HepG2 (cell line): Measurements from ENCODE around the gene ELL. TPM values are rescaled to one million over a fixed set of nuclear protein-coding genes. Genes with fewer than 3 reads are reported as not detected.

Experiments
- ATAC-seq: fragments of 200-7000 bp; cut with Tn5 transposase; 3 replicates; pipeline ENCODE4 v1.9.1; 2020; ENCODE audit warnings: mild to moderate bottlenecking, moderate library complexity
- BruUV-seq: library from RNA; stranded (reverse); fragments of 400-500 nt; replicated peaks from 2 replicates; lab custom pipeline; 2021; lab: Mats Ljungman, UMichigan
- CTCF ChIA-PET: fragments of 300-600 bp; formaldehyde crosslinking; extraction: SDS; loops from one replicate; lab custom pipeline; 2021; ENCODE audit warnings: low total read pairs, inconsistent platforms, low intra/inter-chr PET ratio; lab: Yijun Ruan, JAX
- POLR2A ChIA-PET: fragments of 350-600 bp; sonication (Branson Sonifier 250); formaldehyde crosslinking; loops from one replicate; lab custom pipeline; 2020; ENCODE audit warnings: antibody characterized with exemption, inconsistent platforms; lab: Yijun Ruan, JAX
- DNase-seq: peaks from one replicate; pipeline ENCODE4 v3.0.0-alpha.2; 2015; ENCODE audit warnings: low spot score
- FAIRE-seq: peaks from 3 replicates; lab custom pipeline; 2011; peaks lifted over from hg19 to GRCh38; lab: Jason Lieb, UNC
- H2AFZ ChIP-seq: one replicate; pipeline ENCODE4 v1.6.1; 2011; ENCODE audit warnings: low read length, inconsistent platforms
- H3K27ac ChIP-seq: fragments of 300-600 bp; 3 replicates; pipeline ENCODE4 v1.8.0; 2011; ENCODE audit warnings: mixed run types, mild to moderate bottlenecking, mixed read lengths, low read length, inconsistent platforms; ENCODE audit not compliant: insufficient read depth; ENCODE audit errors: extremely low read length
- H3K27me3 ChIP-seq, 2 experiments: fragments of 200-600 bp in 1 of 2; 2 replicates in 1 of 2; 3 replicates in 1 of 2; pipeline versions ENCODE4 v1.6.0 to v1.8.0; 2011; ENCODE audit warnings: low read length in 2 of 2, mild to moderate bottlenecking in 2 of 2, moderate library complexity in 2 of 2, inconsistent platforms in 1 of 2; ENCODE audit not compliant: insufficient read depth in 2 of 2, control insufficient read depth in 1 of 2
- H3K36me3 ChIP-seq, 2 experiments: fragments of 200-600 bp in 1 of 2; replicated peaks in 1 of 2; 2 replicates in 1 of 2; 3 replicates in 1 of 2; pipeline versions ENCODE4 v1.5.1 to v1.8.0; 2011; ENCODE audit warnings: low read length in 2 of 2, inconsistent platforms in 1 of 2; ENCODE audit not compliant: insufficient read depth in 2 of 2, control insufficient read depth in 1 of 2
- H3K4me1 ChIP-seq: 2 replicates; pipeline ENCODE4 v1.5.1; 2012; ENCODE audit warnings: low read length, inconsistent platforms; ENCODE audit not compliant: insufficient read depth
- H3K4me2 ChIP-seq: 2 replicates; pipeline ENCODE4 v1.6.0; 2011; ENCODE audit warnings: low read depth, low read length, inconsistent platforms
- H3K4me3 ChIP-seq, 3 experiments: fragments of 200-600 bp in 1 of 3; sonication (generic), shearing (Covaris generic) in 1 of 3; replicated peaks in 1 of 3; 2 replicates each; pipeline ENCODE4 v1.5.1; 2011 to 2016; ENCODE audit warnings: low read length in 3 of 3, inconsistent platforms in 2 of 3, low read depth in 2 of 3, mild to moderate bottlenecking in 2 of 3, control low read depth in 1 of 3, mixed read lengths in 1 of 3; ENCODE audit not compliant: insufficient read depth in 1 of 3
- H3K79me2 ChIP-seq: one replicate; pipeline ENCODE4 v1.6.1; 2011; ENCODE audit warnings: low read length, inconsistent platforms; ENCODE audit not compliant: insufficient read depth
- H3K9ac ChIP-seq: 2 replicates; pipeline ENCODE4 v1.6.0; 2011; ENCODE audit warnings: mild to moderate bottlenecking, low read depth, low read length, inconsistent platforms; ENCODE audit not compliant: insufficient read depth
- H3K9me3 ChIP-seq: 2 replicates; pipeline ENCODE4 v1.5.1; 2012; ENCODE audit warnings: mild to moderate bottlenecking, low read length
- H4K20me1 ChIP-seq: 2 replicates; pipeline ENCODE4 v1.6.0; 2011; ENCODE audit warnings: inconsistent platforms, mild to moderate bottlenecking, low read length, moderate library complexity; ENCODE audit not compliant: insufficient read depth
- ATF5 ChIP-seq: sonication (generic); formaldehyde crosslinking; IDR thresholded peaks from 2 replicates; pipeline ENCODE4 v1.4.0; 2020; ENCODE audit warnings: mild to moderate bottlenecking, low read depth, missing genetic modification reagents
- CREBL2 ChIP-seq: sonication (generic); formaldehyde crosslinking; IDR thresholded peaks from 2 replicates; pipeline ENCODE4 v1.8.1; 2023; ENCODE audit warnings: missing genetic modification reagents, mild to moderate bottlenecking, borderline replicate concordance
- ETV5 ChIP-seq: IDR thresholded peaks from 2 replicates; pipeline ENCODE4 v1.6.1; 2018; ENCODE audit warnings: missing biosample characterization, missing genetic modification reagents, inconsistent platforms, borderline replicate concordance
- HNRNPK ChIP-seq: fragments of 200-400 bp; formaldehyde crosslinking; IDR thresholded peaks from 2 replicates; pipeline ENCODE4 v1.6.1; 2018; ENCODE audit warnings: low read length, low read depth, moderate library complexity, mild to moderate bottlenecking; ENCODE audit not compliant: poor library complexity, severe bottlenecking
- IRF9 ChIP-seq: sonication (generic); formaldehyde crosslinking; IDR thresholded peaks from 2 replicates; pipeline ENCODE4 v1.8.0; 2022; ENCODE audit warnings: missing genetic modification reagents, mild to moderate bottlenecking, borderline replicate concordance
- KDM2A ChIP-seq: sonication (generic); formaldehyde crosslinking; IDR thresholded peaks from 2 replicates; pipeline ENCODE4 v1.4.0; 2020; ENCODE audit warnings: low read depth, missing genetic modification reagents, borderline replicate concordance
- KLF13 ChIP-seq: sonication (generic); formaldehyde crosslinking; IDR thresholded peaks from 2 replicates; pipeline ENCODE4 v1.4.0; 2020; ENCODE audit warnings: mild to moderate bottlenecking, missing genetic modification reagents
- MYC ChIP-seq: sonication (generic); formaldehyde crosslinking; IDR thresholded peaks from 2 replicates; pipeline ENCODE4 v1.9.0; 2021; ENCODE audit warnings: missing genetic modification reagents, borderline replicate concordance
- NKX3-1 ChIP-seq: sonication (generic); formaldehyde crosslinking; IDR thresholded peaks from 2 replicates; pipeline ENCODE4 v1.5.0; 2020; ENCODE audit warnings: missing genetic modification reagents
- ZNF292 ChIP-seq: sonication (generic); formaldehyde crosslinking; IDR thresholded peaks from 2 replicates; pipeline ENCODE4 v1.8.1; 2022; ENCODE audit warnings: mild to moderate bottlenecking, low read depth, missing genetic modification reagents, borderline replicate concordance
- ZNF446 ChIP-seq: sonication (generic); formaldehyde crosslinking; IDR thresholded peaks from 2 replicates; pipeline ENCODE4 v1.5.0; 2020; ENCODE audit warnings: mild to moderate bottlenecking, missing genetic modification reagents
- ZNF598 ChIP-seq: sonication (generic); formaldehyde crosslinking; IDR thresholded peaks from 2 replicates; pipeline ENCODE4 v1.5.1; 2020; ENCODE audit warnings: mild to moderate bottlenecking, missing genetic modification reagents, borderline replicate concordance
- ZNF652 ChIP-seq: IDR thresholded peaks from 2 replicates; pipeline ENCODE4 v1.6.1; 2016; ENCODE audit warnings: low read depth, borderline replicate concordance
- ZNF841 ChIP-seq: sonication (generic); formaldehyde crosslinking; IDR thresholded peaks from 2 replicates; pipeline ENCODE4 v1.8.1; 2023; ENCODE audit warnings: missing genetic modification reagents, borderline replicate concordance
- WGBS: methylation state at CpG from one replicate; pipeline ENCODE4 v1.1.6; 2017; ENCODE audit warnings: low lambda C conversion rate; 5-methylcytosine and 5-hydroxymethylcytosine counted together
- in situ Hi-C: cut with HindIII; loops from 2 replicates; pipeline ENCODE4 v1.10.0; 2017; ENCODE audit warnings: low pct_unique_long_range_greater_than_20kb; ENCODE audit not compliant: extremely low pct_ligation_motif_present
- intact Hi-C: fragments of 100-400 bp; cut with micrococcal nuclease; formaldehyde crosslinking; loops from one replicate; pipeline ENCODE4 v1.10.0; 2022; ENCODE audit not compliant: unreplicated experiment
- polyA plus RNA-seq, 8 experiments: library from polyadenylated mRNA; depleted of rRNA in 3 of 8; stranded (reverse) in 7 of 8; unstranded in 1 of 8; fragments of >200 nt; fragmentation: Illumina TruSeq in 4 of 8; extraction: Trizol in 4 of 8; gene quantifications; 2 replicates each; pipeline versions ENCODE4 v1.2.1 to v1.2.3, GENCODE V29; 2011 to 2016; ENCODE audit warnings: low read depth in 4 of 8, missing spikeins in 1 of 8, mixed read lengths in 1 of 8; ENCODE audit not compliant: insufficient read depth in 1 of 8
- total RNA-seq, 5 experiments: library from RNA; depleted of rRNA; stranded (reverse); fragments of >200 nt; fragmentation: Illumina TruSeq; extraction: Trizol; gene quantifications; 2 replicates each; pipeline ENCODE4 v1.2.3, GENCODE V29; 2016; ENCODE audit warnings: low read depth in 1 of 5
- TF ChIP-seq, protein P1 (sequence below): sonication (generic); formaldehyde crosslinking; IDR thresholded peaks from 2 replicates; pipeline ENCODE4 v1.4.0; 2020; ENCODE audit warnings: missing genetic modification reagents
- TF ChIP-seq, protein P2 (sequence below): IDR thresholded peaks from 2 replicates; pipeline ENCODE4 v1.6.1; 2016; ENCODE audit warnings: mild to moderate bottlenecking, missing biosample characterization, missing genetic modification reagents
- TF ChIP-seq, protein P3 (sequence below): IDR thresholded peaks from 2 replicates; pipeline ENCODE4 v1.6.1; 2012; ENCODE audit warnings: low read depth, low read length, improper control_type of control experiment

Gene ELL
- total and polyA plus RNA-seq, 2 of the 13 experiments (the other 11 are each of a cell fraction or from before 2014, with no cell fraction given), result 3.7 to 5.4 TPM

- peak overlapping the region in 2 of 3 experiments; percentile 72 to 75; a peak in 3 of 6 replicates for H3K4me3 ChIP-seq
- ATAC-seq, result peak; percentile 9
- BruUV-seq, result no TSS peak
- H3K79me2 ChIP-seq, result no peaks in the 10 kb centered on the region
- ChIA-PET POLR2A (interaction anchor here (0.6 kb wide), 1 partner anchor 51 kb away, joined by 3 read pairs; the partner anchor contains the start of gene GDF15), CTCF (no interaction called here)
- H3K4me2 ChIP-seq, result peak overlapping the region; percentile 49
- H3K9me3 ChIP-seq, result no peaks in the 10 kb centered on the region
- DNase-seq, result peak; percentile 57
- no peak for FAIRE-seq
- 92% methylated on average over 16 of the region's 67 CpGs for WGBS
- intact Hi-C loops, result no loop called here
- H3K27me3 ChIP-seq, result no peaks in the 10 kb centered on the region
- peaks cover 8% of the 10 kb centered on the region; the same call in 1 of the 2 replicates for H4K20me1 ChIP-seq
- H2AFZ ChIP-seq, result no peak overlapping the region
- H3K9ac ChIP-seq, result no peak overlapping the region
- no peak overlapping the region for H3K27ac ChIP-seq
- H3K4me1 ChIP-seq, result peaks cover 39% of the 10 kb centered on the region
- H3K36me3 ChIP-seq, result peaks cover 0 to 3% of the 10 kb centered on the region in 2 experiments; a peak in 1 of 5 replicates
- in situ Hi-C loops, result no loop called here
- TF ChIP-seq ZNF841 (CRISPR knock-in tag) (no peak), ETV5 (0 out of 2 replicates have a peak, but pooled peaks have one; percentile 17), KLF13 (CRISPR knock-in tag) (no peak), NKX3-1 (CRISPR knock-in tag) (no peak), CREBL2 (CRISPR knock-in tag) (no peak), KDM2A (0 out of 2 replicates have a peak, but pooled peaks have one; percentile 46), ZNF598 (CRISPR knock-in tag) (no peak), ZNF292 (CRISPR knock-in tag) (no peak), HNRNPK (peak; percentile 62), IRF9 (CRISPR knock-in tag) (0 out of 2 replicates have a peak, but pooled peaks have one; percentile 20), MYC (CRISPR knock-in tag) (no peak), ZNF652 (CRISPR knock-in tag) (no peak), ZNF446 (CRISPR knock-in tag) (no peak), ATF5 (CRISPR knock-in tag) (no peak)
- TF ChIP-seq, protein P1, sequence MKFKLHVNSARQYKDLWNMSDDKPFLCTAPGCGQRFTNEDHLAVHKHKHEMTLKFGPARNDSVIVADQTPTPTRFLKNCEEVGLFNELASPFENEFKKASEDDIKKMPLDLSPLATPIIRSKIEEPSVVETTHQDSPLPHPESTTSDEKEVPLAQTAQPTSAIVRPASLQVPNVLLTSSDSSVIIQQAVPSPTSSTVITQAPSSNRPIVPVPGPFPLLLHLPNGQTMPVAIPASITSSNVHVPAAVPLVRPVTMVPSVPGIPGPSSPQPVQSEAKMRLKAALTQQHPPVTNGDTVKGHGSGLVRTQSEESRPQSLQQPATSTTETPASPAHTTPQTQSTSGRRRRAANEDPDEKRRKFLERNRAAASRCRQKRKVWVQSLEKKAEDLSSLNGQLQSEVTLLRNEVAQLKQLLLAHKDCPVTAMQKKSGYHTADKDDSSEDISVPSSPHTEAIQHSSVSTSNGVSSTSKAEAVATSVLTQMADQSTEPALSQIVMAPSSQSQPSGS (CRISPR knock-in tag), result no peak
- TF ChIP-seq, protein P2, sequence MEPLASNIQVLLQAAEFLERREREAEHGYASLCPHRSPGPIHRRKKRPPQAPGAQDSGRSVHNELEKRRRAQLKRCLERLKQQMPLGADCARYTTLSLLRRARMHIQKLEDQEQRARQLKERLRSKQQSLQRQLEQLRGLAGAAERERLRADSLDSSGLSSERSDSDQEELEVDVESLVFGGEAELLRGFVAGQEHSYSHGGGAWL (CRISPR knock-in tag), result no peak
- TF ChIP-seq, protein P3, sequence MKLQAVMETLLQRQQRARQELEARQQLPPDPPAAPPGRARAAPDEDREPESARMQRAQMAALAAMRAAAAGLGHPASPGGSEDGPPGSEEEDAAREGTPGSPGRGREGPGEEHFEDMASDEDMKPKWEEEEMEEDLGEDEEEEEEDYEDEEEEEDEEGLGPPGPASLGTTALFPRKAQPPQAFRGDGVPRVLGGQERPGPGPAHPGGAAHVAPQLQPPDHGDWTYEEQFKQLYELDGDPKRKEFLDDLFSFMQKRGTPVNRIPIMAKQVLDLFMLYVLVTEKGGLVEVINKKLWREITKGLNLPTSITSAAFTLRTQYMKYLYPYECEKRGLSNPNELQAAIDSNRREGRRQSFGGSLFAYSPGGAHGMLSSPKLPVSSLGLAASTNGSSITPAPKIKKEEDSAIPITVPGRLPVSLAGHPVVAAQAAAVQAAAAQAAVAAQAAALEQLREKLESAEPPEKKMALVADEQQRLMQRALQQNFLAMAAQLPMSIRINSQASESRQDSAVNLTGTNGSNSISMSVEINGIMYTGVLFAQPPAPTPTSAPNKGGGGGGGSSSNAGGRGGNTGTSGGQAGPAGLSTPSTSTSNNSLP, result no peak
Measured at GRCh38 chr19:18436671-18437490, 85.0 kb downstream of the ELL start.
